Stomach (tissue), 4 donors: ENCODE data around the gene PDE4D.

Experiments
- POLR2A ChIP-seq, 4 donors: fragments of 450-650 bp; IDR thresholded peaks; one replicate each; pipeline ENCODE4 v1.6.1; 2016; ENCODE audit warnings: antibody characterized with exemption in 4 of 4, control low read depth in 2 of 4, mild to moderate bottlenecking in 1 of 4, moderate library complexity in 1 of 4
- POLR2AphosphoS5 ChIP-seq, 3 donors: sonication (generic); formaldehyde crosslinking; IDR thresholded peaks; one replicate each; pipeline ENCODE4 v1.6.1; 2016; ENCODE audit warnings: antibody characterized with exemption in 3 of 3
- TF ChIP-seq, protein P1 (sequence below), 7 experiments: fragments of 450-650 bp in 4 of 7; fragments of 200-600 bp in 3 of 7; sonication (generic) in 3 of 7; IDR thresholded peaks; one replicate each; pipeline ENCODE4 v1.5.1; 2016 to 2019; ENCODE audit warnings: antibody characterized with exemption in 7 of 7, control low read depth in 2 of 7, mild to moderate bottlenecking in 1 of 7

DNA sequence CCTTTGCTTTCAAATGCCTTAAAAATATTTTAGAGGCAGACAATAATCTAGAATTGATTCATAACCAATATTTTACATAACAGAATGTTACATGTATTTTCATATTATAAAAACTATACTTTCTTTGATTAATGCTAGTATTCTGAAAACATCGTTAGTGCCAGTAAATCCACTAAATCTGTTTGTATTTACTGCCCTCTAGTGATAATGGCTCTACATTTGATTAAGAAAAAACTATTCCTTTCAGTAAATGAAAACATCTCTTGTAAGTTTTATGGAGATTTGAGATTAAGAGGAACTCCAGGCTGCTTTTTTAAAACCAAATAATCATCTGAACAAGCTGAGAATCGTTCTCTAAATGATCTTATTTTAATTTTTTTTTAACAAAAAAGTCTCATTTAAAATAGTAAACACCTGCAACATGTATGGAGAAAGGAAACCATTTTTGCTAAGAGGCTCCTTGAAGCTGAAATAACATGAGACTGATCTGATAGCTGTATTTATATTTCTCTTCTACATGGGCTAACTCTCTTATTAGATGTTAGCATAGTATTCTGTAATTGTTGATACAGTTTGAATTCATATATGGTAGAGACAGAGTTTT lies 886.0 kb downstream of the PDE4D start:
- TF ChIP-seq POLR2AphosphoS5 (IDR thresholded peaks at IDR 0.05) (no peak), POLR2A (IDR thresholded peaks at IDR 0.05) (no peak)
- TF ChIP-seq, protein P1, sequence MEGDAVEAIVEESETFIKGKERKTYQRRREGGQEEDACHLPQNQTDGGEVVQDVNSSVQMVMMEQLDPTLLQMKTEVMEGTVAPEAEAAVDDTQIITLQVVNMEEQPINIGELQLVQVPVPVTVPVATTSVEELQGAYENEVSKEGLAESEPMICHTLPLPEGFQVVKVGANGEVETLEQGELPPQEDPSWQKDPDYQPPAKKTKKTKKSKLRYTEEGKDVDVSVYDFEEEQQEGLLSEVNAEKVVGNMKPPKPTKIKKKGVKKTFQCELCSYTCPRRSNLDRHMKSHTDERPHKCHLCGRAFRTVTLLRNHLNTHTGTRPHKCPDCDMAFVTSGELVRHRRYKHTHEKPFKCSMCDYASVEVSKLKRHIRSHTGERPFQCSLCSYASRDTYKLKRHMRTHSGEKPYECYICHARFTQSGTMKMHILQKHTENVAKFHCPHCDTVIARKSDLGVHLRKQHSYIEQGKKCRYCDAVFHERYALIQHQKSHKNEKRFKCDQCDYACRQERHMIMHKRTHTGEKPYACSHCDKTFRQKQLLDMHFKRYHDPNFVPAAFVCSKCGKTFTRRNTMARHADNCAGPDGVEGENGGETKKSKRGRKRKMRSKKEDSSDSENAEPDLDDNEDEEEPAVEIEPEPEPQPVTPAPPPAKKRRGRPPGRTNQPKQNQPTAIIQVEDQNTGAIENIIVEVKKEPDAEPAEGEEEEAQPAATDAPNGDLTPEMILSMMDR (IDR thresholded peaks at IDR 0.05), result peak in 3 of 7 experiments; percentile 10 to 37 (median 20)
